H9 (cell line): Measurements from ENCODE around the gene PEX7. TPM values are rescaled to one million over a fixed set of nuclear protein-coding genes. Genes with fewer than 3 reads are reported as not detected.

Source experiments
- DNase-seq: peaks from one replicate; pipeline ENCODE4 v3.0.0-alpha.2; 2017
- H2AFZ ChIP-seq: one replicate; pipeline ENCODE4 v1.6.1; 2013; ENCODE audit warnings: mild to moderate bottlenecking, low read length, control low read depth, moderate library complexity
- H2AK5ac ChIP-seq: 2 replicates; pipeline ENCODE4 v1.6.1; 2013; ENCODE audit warnings: low read length, control low read depth, mixed read lengths; ENCODE audit not compliant: insufficient read length
- H2BK120ac ChIP-seq: one replicate; pipeline ENCODE4 v1.6.1; 2013; ENCODE audit warnings: low read depth, mild to moderate bottlenecking, low read length, control low read depth, inconsistent platforms; ENCODE audit not compliant: poor library complexity, severe bottlenecking
- H2BK12ac ChIP-seq: 2 replicates; pipeline ENCODE4 v1.6.1; 2013; ENCODE audit warnings: low read length, control low read depth, mixed read lengths, low read depth; ENCODE audit not compliant: insufficient read length
- H2BK15ac ChIP-seq: 2 replicates; pipeline ENCODE4 v1.6.1; 2013; ENCODE audit warnings: low read depth, low read length, control low read depth
- H2BK20ac ChIP-seq: one replicate; pipeline ENCODE4 v1.6.1; 2013; ENCODE audit warnings: low read depth, mild to moderate bottlenecking, low read length, control low read depth, inconsistent platforms; ENCODE audit not compliant: poor library complexity, severe bottlenecking
- H2BK5ac ChIP-seq: 2 replicates; pipeline ENCODE4 v1.6.1; 2013; ENCODE audit warnings: low read length, control low read depth, mixed read lengths; ENCODE audit not compliant: insufficient read length
- H3K14ac ChIP-seq: 2 replicates; pipeline ENCODE4 v1.6.1; 2013; ENCODE audit warnings: low read length, control low read depth; ENCODE audit not compliant: insufficient read depth
- H3K18ac ChIP-seq: 2 replicates; pipeline ENCODE4 v1.6.1; 2013; ENCODE audit warnings: low read depth, mild to moderate bottlenecking, mixed read lengths, low read length, control low read depth; ENCODE audit not compliant: insufficient read length
- H3K23ac ChIP-seq: 2 replicates; pipeline ENCODE4 v1.6.1; 2013; ENCODE audit warnings: low read length, control low read depth, mixed read lengths, low read depth; ENCODE audit not compliant: insufficient read length
- H3K23me2 ChIP-seq: 2 replicates; pipeline ENCODE4 v1.6.1; 2013; ENCODE audit warnings: low read depth, mild to moderate bottlenecking, mixed read lengths, low read length, control low read depth; ENCODE audit not compliant: insufficient read length, poor library complexity, severe bottlenecking
- H3K27ac ChIP-seq: 2 replicates; pipeline ENCODE4 v1.5.1; 2013; ENCODE audit warnings: low read length, control low read depth, mixed read lengths, low read depth; ENCODE audit not compliant: insufficient read length
- H3K27me3 ChIP-seq: 2 replicates; pipeline ENCODE4 v1.6.1; 2013; ENCODE audit warnings: low read length, control low read depth, inconsistent platforms; ENCODE audit not compliant: insufficient read depth
- H3K4ac ChIP-seq: 2 replicates; pipeline ENCODE4 v1.6.1; 2013; ENCODE audit warnings: low read depth, mild to moderate bottlenecking, control low read depth, inconsistent platforms, low read length, moderate library complexity
- H3K4me1 ChIP-seq: 2 replicates; pipeline ENCODE4 v1.6.1; 2013; ENCODE audit warnings: low read length, control low read depth, inconsistent platforms; ENCODE audit not compliant: insufficient read depth
- H3K4me2 ChIP-seq: 2 replicates; pipeline ENCODE4 v1.6.1; 2013; ENCODE audit warnings: low read length, control low read depth, mixed read lengths; ENCODE audit not compliant: insufficient read length, insufficient read depth
- H3K56ac ChIP-seq: 2 replicates; pipeline ENCODE4 v1.6.1; 2013; ENCODE audit warnings: low read depth, mild to moderate bottlenecking, mixed read lengths, low read length, control low read depth; ENCODE audit not compliant: insufficient read length
- H3K79me1 ChIP-seq: 2 replicates; pipeline ENCODE4 v1.6.1; 2013; ENCODE audit warnings: low read depth, mild to moderate bottlenecking, moderate library complexity, low read length, control low read depth, inconsistent platforms; ENCODE audit not compliant: insufficient read depth, poor library complexity, severe bottlenecking
- H3K79me2 ChIP-seq: 2 replicates; pipeline ENCODE4 v1.6.1; 2013; ENCODE audit warnings: low read length, control low read depth, inconsistent platforms; ENCODE audit not compliant: insufficient read depth
- H3K9ac ChIP-seq: 2 replicates; pipeline ENCODE4 v1.6.1; 2013; ENCODE audit warnings: low read length, control low read depth, mixed read lengths; ENCODE audit not compliant: insufficient read length; ENCODE audit errors: extremely low read depth
- H3K9me3 ChIP-seq: one replicate; pipeline ENCODE4 v1.6.1; 2013; ENCODE audit warnings: low read depth, low read length, inconsistent platforms; ENCODE audit not compliant: control insufficient read depth
- H3T11ph ChIP-seq: one replicate; pipeline ENCODE4 v1.6.1; 2013; ENCODE audit warnings: mild to moderate bottlenecking, low read length, control low read depth, inconsistent platforms
- H4K20me1 ChIP-seq: one replicate; pipeline ENCODE4 v1.6.1; 2013; ENCODE audit not compliant: control insufficient read depth, insufficient read length, insufficient read depth
- H4K5ac ChIP-seq: 2 replicates; pipeline ENCODE4 v1.6.1; 2013; ENCODE audit warnings: low read depth, mild to moderate bottlenecking, mixed read lengths, low read length, control low read depth; ENCODE audit not compliant: insufficient read length
- H4K8ac ChIP-seq: replicated peaks from 2 replicates; pipeline ENCODE4 v1.6.1; 2013; ENCODE audit warnings: low read length, control low read depth, mixed read lengths, low read depth; ENCODE audit not compliant: insufficient read length
- H4K91ac ChIP-seq: 2 replicates; pipeline ENCODE4 v1.6.1; 2013; ENCODE audit warnings: low read depth, mild to moderate bottlenecking, moderate library complexity, mixed read lengths, low read length, control low read depth; ENCODE audit not compliant: insufficient read length
- H3K27ac Mint-ChIP-seq, 3 experiments: 2 replicates in 2 of 3; 3 replicates in 1 of 3; pipeline ENCODE4 v1.8.0; 2020 to 2021; ENCODE audit warnings: mixed read lengths in 3 of 3, mild to moderate bottlenecking in 1 of 3, moderate library complexity in 1 of 3
- H3K27me3 Mint-ChIP-seq: 2 replicates; pipeline ENCODE4 v1.8.0; 2021; ENCODE audit warnings: low read depth, mild to moderate bottlenecking, moderate library complexity, mixed read lengths
- H3K36me3 Mint-ChIP-seq, 3 experiments: 2 replicates in 2 of 3; 3 replicates in 1 of 3; pipeline ENCODE4 v1.8.0; 2020 to 2021; ENCODE audit warnings: low read depth in 3 of 3, mixed read lengths in 3 of 3; ENCODE audit not compliant: insufficient read depth in 1 of 3
- H3K4me1 Mint-ChIP-seq, 2 experiments: 2 replicates each; pipeline ENCODE4 v1.8.0; 2020; ENCODE audit warnings: mixed read lengths in 2 of 2
- H3K4me3 Mint-ChIP-seq, 2 experiments: 2 replicates in 1 of 2; 3 replicates in 1 of 2; pipeline ENCODE4 v1.8.0; 2020 to 2021; ENCODE audit warnings: mild to moderate bottlenecking in 2 of 2, mixed read lengths in 2 of 2, moderate library complexity in 1 of 2
- H3K9me3 Mint-ChIP-seq, 2 experiments: 2 replicates in 1 of 2; 3 replicates in 1 of 2; pipeline ENCODE4 v1.8.0; 2020; ENCODE audit warnings: mild to moderate bottlenecking in 2 of 2, mixed read lengths in 2 of 2, moderate library complexity in 1 of 2
- WGBS: extraction: QIAGEN DNeasy Blood & Tissue Kit; methylation state at CpG from one replicate; pipeline ENCODE4 v1.1.7; 2013; ENCODE audit warnings: missing lambda C conversion rate, low lambda C conversion rate, mixed read lengths; ENCODE audit not compliant: insufficient read length; ENCODE audit errors: extremely low coverage; 5-methylcytosine and 5-hydroxymethylcytosine counted together
- total RNA-seq: library from RNA; stranded (reverse); gene quantifications from 2 replicates; pipeline ENCODE4 v1.2.1, GENCODE V29; 2021
- TF ChIP-seq, protein P1 (sequence below): fragments of 200-600 bp; sonication (generic); conservative IDR thresholded peaks from 3 replicates; pipeline ENCODE4 v1.8.0; 2021; ENCODE audit warnings: antibody characterized with exemption, mild to moderate bottlenecking

PEX7 gene
- total RNA-seq, 1 experiment from 2014 or later = 8.4 TPM

DNA sequence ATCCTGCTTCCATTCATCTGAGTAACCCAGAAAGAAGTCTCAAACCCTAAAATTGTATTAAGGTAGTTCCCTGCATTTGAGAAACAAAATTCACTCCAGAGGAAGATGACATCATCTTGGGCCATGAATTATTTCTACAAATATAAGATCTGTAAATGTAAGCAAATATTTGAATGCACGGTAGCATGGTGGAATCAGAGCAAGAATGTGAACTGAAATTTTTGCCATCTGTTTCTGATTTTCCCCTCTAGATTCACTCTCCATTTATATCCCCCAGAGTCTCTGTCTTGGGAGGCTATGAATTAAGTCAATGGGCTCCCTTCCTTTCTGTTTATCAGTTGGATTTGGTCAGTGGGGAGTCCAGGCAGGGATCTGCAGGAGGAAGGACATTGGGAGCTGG, 24.3 kb upstream of the PEX7 start:
- Histone ChIP-seq H3K79me2 (no peaks in the 10 kb centered on the region), H4K8ac (no peak overlapping the region), H3K4me2 (no peak overlapping the region), H2AFZ (no peak overlapping the region), H4K5ac (no peak overlapping the region), H3K14ac (no peak overlapping the region), H3K4me1 (no peaks in the 10 kb centered on the region), H3K23me2 (no peaks in the 10 kb centered on the region), H2AK5ac (no peak overlapping the region), H2BK5ac (no peak overlapping the region), H4K20me1 (no peaks in the 10 kb centered on the region), H3K4ac (no peak overlapping the region), H3K23ac (no peak overlapping the region), H3K9ac (no peak overlapping the region), H3K27ac (no peak overlapping the region), H3K18ac (no peak overlapping the region), H2BK120ac (no peak overlapping the region), H2BK12ac (no peak overlapping the region), H4K91ac (no peak overlapping the region), H3K56ac (no peak overlapping the region), H3K79me1 (no peaks in the 10 kb centered on the region), H3K27me3 (no peaks in the 10 kb centered on the region), H3T11ph (no peak overlapping the region), H2BK15ac (no peak overlapping the region), H2BK20ac (no peak overlapping the region), H3K9me3 (no peaks in the 10 kb centered on the region)
- Mint-ChIP-seq H3K4me1 (peaks cover 4% of the 10 kb centered on the region in 2 experiments; a peak in 3 of 4 replicates), H3K9me3 (no peaks in the 10 kb centered on the region; a peak in 1 of 5 replicates), H3K4me3 (no peak overlapping the region), H3K27ac (no peak overlapping the region), H3K36me3 (no peaks in the 10 kb centered on the region), H3K27me3 (peaks cover 28% of the 10 kb centered on the region)
- no peak for DNase-seq
- WGBS = no CpG with 5 or more reads among the region's 1 CpG
- TF ChIP-seq, protein P1, sequence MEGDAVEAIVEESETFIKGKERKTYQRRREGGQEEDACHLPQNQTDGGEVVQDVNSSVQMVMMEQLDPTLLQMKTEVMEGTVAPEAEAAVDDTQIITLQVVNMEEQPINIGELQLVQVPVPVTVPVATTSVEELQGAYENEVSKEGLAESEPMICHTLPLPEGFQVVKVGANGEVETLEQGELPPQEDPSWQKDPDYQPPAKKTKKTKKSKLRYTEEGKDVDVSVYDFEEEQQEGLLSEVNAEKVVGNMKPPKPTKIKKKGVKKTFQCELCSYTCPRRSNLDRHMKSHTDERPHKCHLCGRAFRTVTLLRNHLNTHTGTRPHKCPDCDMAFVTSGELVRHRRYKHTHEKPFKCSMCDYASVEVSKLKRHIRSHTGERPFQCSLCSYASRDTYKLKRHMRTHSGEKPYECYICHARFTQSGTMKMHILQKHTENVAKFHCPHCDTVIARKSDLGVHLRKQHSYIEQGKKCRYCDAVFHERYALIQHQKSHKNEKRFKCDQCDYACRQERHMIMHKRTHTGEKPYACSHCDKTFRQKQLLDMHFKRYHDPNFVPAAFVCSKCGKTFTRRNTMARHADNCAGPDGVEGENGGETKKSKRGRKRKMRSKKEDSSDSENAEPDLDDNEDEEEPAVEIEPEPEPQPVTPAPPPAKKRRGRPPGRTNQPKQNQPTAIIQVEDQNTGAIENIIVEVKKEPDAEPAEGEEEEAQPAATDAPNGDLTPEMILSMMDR = no peak
